IMR-90 (cell line): ENCODE data around the gene SLF1. TPM values are rescaled to one million over a fixed set of nuclear protein-coding genes. Genes with fewer than 3 reads are reported as not detected.

ENCODE experiments used
- ATAC-seq: fragments of 200-7000 bp; cut with Tn5 transposase; 2 replicates; pipeline ENCODE4 v1.9.1; 2020; ENCODE audit warnings: low read depth, mild to moderate bottlenecking, moderate library complexity
- BruUV-seq: library from RNA; stranded (reverse); fragments of 400-500 nt; replicated peaks from 2 replicates; lab custom pipeline; 2021; lab: Mats Ljungman, UMichigan
- CTCF ChIA-PET: fragments of 300-600 bp; formaldehyde crosslinking; extraction: SDS; loops from one replicate; lab custom pipeline; 2021; ENCODE audit warnings: antibody characterized with exemption; lab: Yijun Ruan, JAX
- POLR2A ChIA-PET: fragments of 300-600 bp; sonication (Branson Sonifier 250); formaldehyde crosslinking; loops from one replicate; lab custom pipeline; 2022; ENCODE audit warnings: antibody characterized with exemption; ENCODE audit not compliant: unreplicated experiment; lab: Charles Lee
- DNase-seq: peaks from one replicate; pipeline ENCODE4 v3.0.0; 2013
- H2AFZ ChIP-seq: replicated peaks from 2 replicates; pipeline ENCODE3; 2013; ENCODE audit warnings: low read length, mild to moderate bottlenecking; ENCODE audit not compliant: poor library complexity
- H2AK5ac ChIP-seq: 2 replicates; pipeline ENCODE4 v1.6.1; 2013; ENCODE audit warnings: low read depth, low read length, inconsistent platforms
- H2AK9ac ChIP-seq: replicated peaks from 2 replicates; pipeline ENCODE3; 2013; ENCODE audit warnings: mild to moderate bottlenecking, low read depth, low read length, moderate library complexity; ENCODE audit not compliant: poor library complexity
- H2BK120ac ChIP-seq: 2 replicates; pipeline ENCODE4 v1.6.1; 2013; ENCODE audit warnings: low read depth, low read length, inconsistent platforms
- H2BK15ac ChIP-seq: 3 replicates; pipeline ENCODE4 v1.6.1; 2013; ENCODE audit warnings: low read depth, low read length, inconsistent platforms
- H2BK20ac ChIP-seq: 2 replicates; pipeline ENCODE4 v1.6.1; 2013; ENCODE audit warnings: low read depth, mild to moderate bottlenecking, inconsistent platforms, low read length, moderate library complexity
- H2BK5ac ChIP-seq: 2 replicates; pipeline ENCODE4 v1.6.1; 2013; ENCODE audit warnings: mild to moderate bottlenecking, low read depth, low read length, inconsistent platforms; ENCODE audit not compliant: poor library complexity, severe bottlenecking
- H3K14ac ChIP-seq: replicated peaks from 2 replicates; pipeline ENCODE4 v1.6.1; 2013; ENCODE audit warnings: low read depth, low read length, inconsistent platforms
- H3K18ac ChIP-seq: 2 replicates; pipeline ENCODE4 v1.6.1; 2013; ENCODE audit warnings: low read depth, low read length, control low read depth
- H3K23ac ChIP-seq: 2 replicates; pipeline ENCODE4 v1.6.1; 2013; ENCODE audit warnings: low read depth, low read length, inconsistent platforms
- H3K27ac ChIP-seq: 2 replicates; pipeline ENCODE4 v1.5.1; 2013; ENCODE audit warnings: mild to moderate bottlenecking, control low read depth, low read length; ENCODE audit not compliant: insufficient read depth
- H3K27me3 ChIP-seq: 2 replicates; pipeline ENCODE4 v1.6.1; 2013; ENCODE audit warnings: low read length; ENCODE audit not compliant: control insufficient read depth, insufficient read depth
- H3K36me3 ChIP-seq: 2 replicates; pipeline ENCODE4 v1.6.1; 2013; ENCODE audit warnings: low read length, mixed read lengths; ENCODE audit not compliant: control insufficient read depth, insufficient read depth
- H3K4ac ChIP-seq: 2 replicates; pipeline ENCODE4 v1.6.1; 2013; ENCODE audit warnings: low read depth, low read length, inconsistent platforms
- H3K4me1 ChIP-seq: 2 replicates; pipeline ENCODE4 v1.6.1; 2013; ENCODE audit warnings: low read length, mixed read lengths; ENCODE audit not compliant: control insufficient read depth, insufficient read depth
- H3K4me2 ChIP-seq: 2 replicates; pipeline ENCODE4 v1.6.1; 2013; ENCODE audit warnings: low read depth, mild to moderate bottlenecking, control low read depth, low read length, moderate library complexity
- H3K4me3 ChIP-seq: 2 replicates; pipeline ENCODE4 v1.5.1; 2013; ENCODE audit warnings: low read depth, mild to moderate bottlenecking, control low read depth, low read length, moderate library complexity; ENCODE audit not compliant: insufficient read depth
- H3K56ac ChIP-seq: 2 replicates; pipeline ENCODE4 v1.6.1; 2013; ENCODE audit warnings: low read length, inconsistent platforms; ENCODE audit not compliant: insufficient read depth; ENCODE audit errors: extremely low read depth
- H3K79me1 ChIP-seq, 2 experiments: 2 replicates each; pipeline ENCODE4 v1.6.1; 2013; ENCODE audit warnings: low read length in 2 of 2, inconsistent platforms in 1 of 2, low read depth in 1 of 2
- H3K9ac ChIP-seq: 2 replicates; pipeline ENCODE4 v1.6.1; 2013; ENCODE audit warnings: low read depth, low read length, control low read depth
- H3K9me1 ChIP-seq: 2 replicates; pipeline ENCODE4 v1.6.1; 2013; ENCODE audit warnings: low read length, inconsistent platforms; ENCODE audit not compliant: insufficient read depth
- H3K9me3 ChIP-seq: 2 replicates; pipeline ENCODE4 v1.6.1; 2013; ENCODE audit warnings: low read length; ENCODE audit not compliant: control insufficient read depth, insufficient read depth
- H4K20me1 ChIP-seq: 2 replicates; pipeline ENCODE4 v1.6.1; 2013; ENCODE audit warnings: low read length, inconsistent platforms; ENCODE audit not compliant: insufficient read depth
- H4K5ac ChIP-seq: 2 replicates; pipeline ENCODE4 v1.6.1; 2013; ENCODE audit warnings: mild to moderate bottlenecking, low read depth, low read length, control low read depth
- H4K8ac ChIP-seq, 2 experiments: 2 replicates each; pipeline ENCODE4 v1.6.1; 2013; ENCODE audit warnings: low read depth in 2 of 2, low read length in 2 of 2, control low read depth in 1 of 2, inconsistent platforms in 1 of 2
- H4K91ac ChIP-seq: 2 replicates; pipeline ENCODE4 v1.6.1; 2013; ENCODE audit warnings: low read depth, low read length, inconsistent platforms; ENCODE audit not compliant: insufficient read depth
- CTCF ChIP-seq: conservative IDR thresholded peaks from 2 replicates; pipeline ENCODE4 v1.5.1; 2012; ENCODE audit warnings: mild to moderate bottlenecking, low read depth, low read length, improper control_type of control experiment
- WGBS, 2 experiments: methylation state at CpG; one replicate each; pipeline versions ENCODE4 v1.1.5 to v1.1.7; 2013; ENCODE audit warnings: missing lambda C conversion rate in 2 of 2; ENCODE audit not compliant: insufficient read length in 1 of 2; ENCODE audit errors: extremely low coverage in 2 of 2; 5-methylcytosine and 5-hydroxymethylcytosine counted together
- dilution Hi-C: fragments of 300-500 bp; cut with HindIII; formaldehyde crosslinking; loops from one replicate; pipeline ENCODE4 v1.14.3; 2018; ENCODE audit warnings: low sequenced_read_pairs; ENCODE audit not compliant: unreplicated experiment
- in situ Hi-C: fragments of 300-500 bp; cut with MboI; formaldehyde crosslinking; loops from 3 replicates; pipeline ENCODE4 v1.14.3; 2019; ENCODE audit warnings: low sequenced_read_pairs, inconsistent platforms, mixed read lengths
- intact Hi-C: fragments of 100-400 bp; cut with micrococcal nuclease; formaldehyde crosslinking; loops from 2 replicates; pipeline ENCODE4 v1.10.0; 2022
- polyA plus RNA-seq, 3 experiments: library from polyadenylated mRNA; depleted of rRNA; stranded (reverse); fragments of >200 nt; gene quantifications; 2 replicates each; pipeline ENCODE4 v1.2.3, GENCODE V29; 2012; ENCODE audit warnings: low replicate concordance in 1 of 3
- total RNA-seq: library from RNA; depleted of rRNA; stranded (reverse); fragments of >200 nt; gene quantifications from 2 replicates; pipeline ENCODE4 v1.2.3, GENCODE V29; 2012

The SLF1 gene
- total and polyA plus RNA-seq, 2 of the 4 experiments (the other 2 are of a cell fraction): 1.9 to 3.4 TPM

GRCh38 chr5:94623877-94624276 lies 5.4 kb downstream of the SLF1 start:
- Histone ChIP-seq H3K9ac (no peak overlapping the region), H3K4ac (no peak overlapping the region), H3K18ac (no peak overlapping the region), H2AK5ac (no peak overlapping the region), H2AK9ac (no peak overlapping the region), H2BK20ac (no peak overlapping the region), H3K4me1 (peaks cover 2% of the 10 kb centered on the region; the same call in 1 of the 2 replicates), H3K79me1 (peaks cover 5 to 24% of the 10 kb centered on the region in 2 experiments; a peak in 3 of 4 replicates), H3K56ac (no peak overlapping the region), H3K4me3 (no peak overlapping the region), H3K14ac (no peak overlapping the region), H3K27me3 (no peaks in the 10 kb centered on the region), H3K27ac (no peak overlapping the region), H4K5ac (no peak overlapping the region), H4K20me1 (no peaks in the 10 kb centered on the region), H2BK5ac (no peak overlapping the region), H2BK120ac (no peak overlapping the region), H2AFZ (no peak overlapping the region), H3K9me1 (0 out of 2 replicates have a peak, but pooled peaks cover 2% of the 10 kb centered on the region), H2BK15ac (no peak overlapping the region), H3K4me2 (no peak overlapping the region), H3K9me3 (no peaks in the 10 kb centered on the region), H3K36me3 (no peaks in the 10 kb centered on the region), H3K23ac (no peak overlapping the region), H4K91ac (no peak overlapping the region), H4K8ac (no peak overlapping the region)
- intact Hi-C loops (no loop called here), dilution Hi-C loops (no loop called here), in situ Hi-C loops (no loop called here)
- ChIA-PET POLR2A (no interaction called here), CTCF (interaction anchor here (0.5 to 1.0 kb wide), 2 partner anchors 8 to 1071 kb away, joined by 3 to 7 read pairs; no protein-coding TSS in a partner anchor)
- WGBS, 2 experiments: no CpG with 5 or more reads among the region's 2 CpGs
- DNase-seq (no peak), ATAC-seq (no peak)
- no TSS peak for BruUV-seq
- no peak for TF ChIP-seq CTCF
